GM21528 (cell line): ENCODE data around the gene GABRB2.
"Not testable (repeated sequence)": the region's sequence is repeated elsewhere in the genome, so short reads cannot be mapped to it uniquely, and the experiment has no call there.

Source experiments
- ATAC-seq: cut with Tn5 transposase; IDR thresholded peaks from one replicate; pipeline ENCODE4 v1.9.1; 2021; ENCODE audit warnings: mild to moderate bottlenecking, moderate library complexity; ENCODE audit not compliant: unreplicated experiment, low FRiP score

Gene GABRB2

GRCh38 chr5:161306351-161306995, 240.1 kb downstream of the GABRB2 start:
- no peak for ATAC-seq

GRCh38 chr5:161305601-161306000, 240.9 kb downstream of the GABRB2 start:
- no peak for ATAC-seq

GRCh38 chr5:161302559-161302958, 244.0 kb downstream of the GABRB2 start:
- ATAC-seq: no peak

- ATAC-seq: no peak
These were observed 244.9 kb downstream of the GABRB2 start for GRCh38 chr5:161301586-161301985.

- ATAC-seq: peak; percentile 81
These were observed 247.5 kb downstream of the GABRB2 start for GRCh38 chr5:161299053-161299452.

- ATAC-seq: not testable (repeated sequence)
These were observed 249.1 kb downstream of the GABRB2 start for GRCh38 chr5:161297388-161297787.

GRCh38 chr5:161295721-161296250, 250.7 kb downstream of the GABRB2 start:
- no peak for ATAC-seq

- no peak for ATAC-seq
These were observed 258.5 kb downstream of the GABRB2 start for GRCh38 chr5:161288071-161288470.

DNA sequence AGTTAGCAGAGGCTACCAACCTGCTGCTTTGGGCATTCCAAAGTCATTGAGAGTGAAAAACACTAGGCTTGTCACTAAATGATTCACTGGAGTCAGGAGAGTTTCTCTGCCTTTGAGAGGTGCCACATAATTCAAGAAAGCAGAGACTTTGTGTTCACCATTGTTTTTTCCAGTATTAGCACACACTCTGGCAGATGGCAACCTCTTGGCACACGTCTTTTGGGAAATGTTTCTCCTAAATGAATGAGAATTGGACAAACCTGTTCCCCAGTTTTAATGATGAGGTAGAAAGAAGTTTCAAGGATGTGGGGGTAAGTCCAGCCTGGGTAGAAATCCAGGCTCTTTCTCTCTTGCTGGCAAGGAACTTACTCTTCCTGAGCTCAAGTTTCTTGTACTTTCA, 259.1 kb downstream of the GABRB2 start:
- ATAC-seq: no peak

DNA sequence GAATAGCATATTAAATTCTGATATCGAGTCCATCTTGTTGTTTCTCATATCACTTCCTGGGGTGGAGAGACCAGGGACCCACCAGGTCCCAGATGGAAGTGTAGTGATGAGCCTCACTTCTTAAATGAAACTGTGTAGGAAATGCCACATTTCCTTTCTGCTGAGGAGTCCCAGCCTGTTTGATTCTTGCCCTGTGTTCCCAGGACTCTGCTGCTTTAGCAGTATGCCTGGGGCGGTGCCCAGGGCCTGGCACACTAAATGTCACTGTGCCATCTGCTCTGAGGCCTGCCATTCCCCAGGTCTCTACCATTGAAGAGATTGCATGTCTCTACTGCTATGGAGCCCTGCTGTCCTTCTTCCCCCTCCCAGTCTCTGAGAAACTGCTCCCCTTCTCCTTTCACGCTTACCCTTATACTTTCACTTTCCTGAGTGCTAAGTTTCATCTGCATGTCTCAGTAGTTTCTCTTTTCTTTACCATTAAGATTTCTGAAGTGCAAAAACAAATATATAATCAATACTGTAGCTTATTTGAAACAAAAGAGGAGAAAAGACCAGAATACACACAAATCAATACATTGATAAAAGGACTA, 260.4 kb downstream of the GABRB2 start:
- peak; percentile 97 for ATAC-seq

DNA sequence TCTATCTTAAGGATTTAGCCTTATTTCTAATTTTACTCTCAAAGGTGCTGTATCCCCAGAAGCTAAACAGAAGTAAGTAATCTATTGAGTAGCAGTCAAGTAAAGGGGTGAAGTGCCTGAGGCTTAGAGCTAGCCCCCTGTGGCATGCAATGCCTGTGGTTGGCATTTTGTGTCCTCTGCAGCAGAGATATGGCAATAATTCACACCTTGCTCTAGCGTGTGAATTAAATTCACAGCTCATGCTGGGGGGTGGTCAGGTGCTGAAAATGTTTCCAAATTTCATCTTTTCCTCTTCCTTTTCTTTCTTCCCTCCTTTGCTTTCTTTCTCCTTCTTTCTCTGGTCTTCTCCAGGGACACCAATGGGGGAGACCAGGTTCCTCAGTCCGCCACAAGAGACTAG, 262.1 kb downstream of the GABRB2 start:
- ATAC-seq: no peak

DNA sequence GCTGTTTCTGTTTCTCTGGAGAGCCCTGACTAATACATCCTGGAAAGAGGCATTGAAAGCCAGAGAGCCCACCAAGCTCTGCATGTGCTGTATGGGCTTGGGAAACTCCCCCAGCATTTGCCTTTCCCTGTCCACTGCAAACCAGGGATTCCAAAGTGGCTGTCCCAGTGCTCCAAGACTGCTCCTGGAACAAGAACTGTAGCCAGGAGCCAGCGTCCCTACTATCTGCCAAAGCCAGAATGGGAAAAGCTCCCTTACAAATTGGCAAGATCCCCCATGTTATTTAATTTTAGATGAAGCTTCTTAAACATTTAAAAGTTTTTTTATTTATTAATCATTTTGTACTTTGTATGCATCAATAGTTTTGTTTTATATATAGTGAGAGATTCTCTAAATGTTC, 263.2 kb downstream of the GABRB2 start:
- ATAC-seq: no peak

GRCh38 chr5:161278739-161279660, 267.5 kb downstream of the GABRB2 start:
- no peak for ATAC-seq

DNA sequence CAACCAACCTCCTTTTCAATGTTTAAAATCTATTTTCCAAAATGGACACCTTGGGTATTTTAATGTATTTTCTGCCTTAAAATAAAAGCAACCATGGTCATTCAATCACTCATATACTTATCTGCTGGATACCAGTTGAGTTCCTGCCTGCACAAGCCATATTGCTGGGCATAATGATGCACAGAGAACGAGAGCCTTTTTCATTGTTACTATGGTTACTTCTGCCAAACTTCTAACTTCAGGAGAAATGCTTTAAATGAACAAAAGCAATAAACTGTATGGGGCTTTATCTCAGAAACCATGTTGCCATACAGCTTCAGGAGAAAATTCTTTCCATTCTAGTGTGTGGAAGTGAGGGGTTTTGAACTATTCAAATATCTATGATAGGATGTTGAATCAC, 269.5 kb downstream of the GABRB2 start:
- no peak for ATAC-seq

DNA sequence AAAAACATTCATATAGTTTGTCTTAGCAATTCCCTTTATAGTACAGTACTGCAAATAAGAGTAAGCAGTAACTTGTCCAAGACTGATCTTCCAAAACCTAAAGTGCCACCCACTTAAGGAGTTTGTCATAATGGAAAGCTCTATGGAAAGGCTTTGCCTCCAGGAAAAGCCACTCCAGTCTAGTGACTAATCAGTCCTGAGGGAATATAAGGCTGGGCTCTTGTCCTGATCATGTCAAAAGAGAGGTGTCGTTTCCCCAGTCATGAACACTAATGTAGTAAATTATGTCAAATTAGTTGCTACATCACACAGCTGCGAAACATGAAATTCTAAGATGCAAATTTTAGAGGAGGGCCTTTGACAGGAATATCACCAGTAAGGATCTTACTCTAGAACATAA, 271.6 kb downstream of the GABRB2 start:
- no peak for ATAC-seq

GRCh38 chr5:161273410-161273809, 273.1 kb downstream of the GABRB2 start:
- ATAC-seq: no peak

GRCh38 chr5:161271816-161272215, 274.7 kb downstream of the GABRB2 start:
- no peak for ATAC-seq

GRCh38 chr5:161269125-161269524, 277.4 kb downstream of the GABRB2 start:
- no peak for ATAC-seq

DNA sequence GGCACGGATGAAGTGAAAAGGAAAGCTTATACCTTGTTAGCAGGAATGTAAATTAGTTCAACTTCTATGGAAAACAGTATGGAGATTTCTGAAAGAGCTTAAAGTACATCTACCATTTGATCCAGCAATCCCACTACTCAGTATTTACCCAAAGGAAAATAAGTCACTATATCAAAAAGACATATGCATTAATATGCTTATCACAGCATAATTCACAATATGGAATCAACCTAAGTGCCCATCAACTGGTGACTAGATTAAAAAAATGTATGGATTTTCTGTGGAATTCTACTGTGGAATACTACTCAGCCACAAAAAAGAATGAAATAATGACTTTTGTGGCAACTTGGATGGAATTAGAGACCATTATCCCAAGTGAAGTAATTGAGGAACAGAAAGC, 279.6 kb downstream of the GABRB2 start:
- ATAC-seq: no peak

DNA sequence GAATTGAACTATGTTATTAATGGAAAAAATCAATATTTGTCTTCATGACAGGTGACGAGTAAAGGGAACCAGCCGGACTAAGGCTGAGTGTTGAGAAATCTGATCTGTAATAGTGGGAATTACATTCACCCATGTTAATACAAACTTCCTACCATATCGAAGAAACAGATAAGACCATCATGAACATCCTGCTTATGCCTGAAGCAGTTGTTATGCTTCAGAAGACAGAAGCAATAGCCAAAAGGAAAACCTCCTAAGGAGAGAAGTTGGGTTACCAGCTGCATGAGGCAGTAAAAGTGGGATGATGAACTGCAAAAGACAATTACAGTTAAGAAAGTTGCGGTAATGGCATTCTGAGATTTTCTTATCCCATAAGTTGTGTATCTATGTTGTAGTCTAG, 281.5 kb downstream of the GABRB2 start:
- ATAC-seq: no peak

GRCh38 chr5:161263191-161263590, 283.3 kb downstream of the GABRB2 start:
- no peak for ATAC-seq
